Right lobe of liver (tissue), 6 donors: Measurements from ENCODE around the gene LINC00632. TPM values are rescaled to one million over a fixed set of nuclear protein-coding genes. Genes with fewer than 3 reads are reported as not detected.
"Not testable (repeated sequence)": the region's sequence is repeated elsewhere in the genome, so short reads cannot be mapped to it uniquely, and the experiment has no call there.

Source experiments
- ATAC-seq, 4 donors: fragments of 200-7000 bp; cut with Tn5 transposase; one replicate each; pipeline ENCODE4 v1.9.1; 2020; ENCODE audit warnings: mild to moderate bottlenecking in 4 of 4, moderate library complexity in 4 of 4
- DNase-seq, 3 donors: peaks; one replicate each; pipeline ENCODE4 v3.0.0-alpha.2; 2020
- H3K27ac ChIP-seq, 3 donors: fragments of 200-600 bp; one replicate each; pipeline ENCODE4 v1.8.0; 2022
- H3K27me3 ChIP-seq, 2 donors: fragments of 200-600 bp; one replicate each; pipeline ENCODE4 v1.8.0; 2022
- H3K36me3 ChIP-seq, 4 donors: fragments of 200-600 bp; sonication (generic) in 1 of 4; one replicate each; pipeline versions ENCODE4 v1.5.1 to v1.8.0; 2017 to 2022; ENCODE audit warnings: control low read depth in 1 of 4
- H3K4me1 ChIP-seq, 4 donors: fragments of 200-600 bp; sonication (generic) in 1 of 4; one replicate each; pipeline versions ENCODE4 v1.5.1 to v1.8.0; 2017 to 2022; ENCODE audit warnings: control low read depth in 1 of 4
- H3K4me3 ChIP-seq, 3 donors: fragments of 200-600 bp; one replicate each; pipeline ENCODE4 v1.8.0; 2022
- H3K9me3 ChIP-seq, 4 donors: fragments of 200-600 bp; sonication (generic) in 1 of 4; one replicate each; pipeline versions ENCODE4 v1.5.1 to v1.8.0; 2017 to 2022; ENCODE audit warnings: control low read depth in 1 of 4
- POLR2A ChIP-seq: fragments of 450-650 bp; IDR thresholded peaks from one replicate; pipeline ENCODE4 v1.6.1; 2017; ENCODE audit warnings: antibody characterized with exemption, mild to moderate bottlenecking
- WGBS: methylation state at CpG from one replicate; pipeline ENCODE4 v1.1.6; 2018; ENCODE audit warnings: low coverage, low lambda C conversion rate; ENCODE audit not compliant: insufficient coverage; ENCODE audit errors: missing lambda C conversion rate; 5-methylcytosine and 5-hydroxymethylcytosine counted together
- intact Hi-C, 2 donors: fragments of 100-400 bp; cut with DNase I; formaldehyde crosslinking; loops; one replicate each; pipeline versions ENCODE4 v1.11.2 to v1.14.1; 2022
- total RNA-seq, 6 experiments: library from RNA; depleted of rRNA in 2 of 6; stranded (reverse); fragments of >200 nt in 2 of 6; fragmentation: NEBNext Ultra II Directional in 3 of 6; extraction: Animal tissue kit (Norgen Biotek cat#: 25700) in 3 of 6; gene quantifications; one replicate each; pipeline versions ENCODE4 v1.1.0 to v1.2.4, GENCODE V29; 2016 to 2023
- TF ChIP-seq, protein P1 (sequence below), 4 donors: fragments of 200-600 bp in 3 of 4; fragments of 450-650 bp in 1 of 4; IDR thresholded peaks; one replicate each; pipeline versions ENCODE4 v1.5.1 to v1.8.0; 2016 to 2022; ENCODE audit warnings: antibody characterized with exemption in 4 of 4, mild to moderate bottlenecking in 2 of 4
- donor health status: DM: no; HTN: yes; CAD: no.
- donor health status: DM: no; HTN: no; CAD: no.
- donor health status: DM: no; HTN: no; CAD: no.
- donor health status: DM: no; HTN: yes; CAD: no.
- donor health status: DM: no; HTN: yes; CAD: no.

LINC00632 gene
- total RNA-seq, 6 experiments from 2014 or later = 1.5 to 2.6 (median 2.1) TPM

DNA sequence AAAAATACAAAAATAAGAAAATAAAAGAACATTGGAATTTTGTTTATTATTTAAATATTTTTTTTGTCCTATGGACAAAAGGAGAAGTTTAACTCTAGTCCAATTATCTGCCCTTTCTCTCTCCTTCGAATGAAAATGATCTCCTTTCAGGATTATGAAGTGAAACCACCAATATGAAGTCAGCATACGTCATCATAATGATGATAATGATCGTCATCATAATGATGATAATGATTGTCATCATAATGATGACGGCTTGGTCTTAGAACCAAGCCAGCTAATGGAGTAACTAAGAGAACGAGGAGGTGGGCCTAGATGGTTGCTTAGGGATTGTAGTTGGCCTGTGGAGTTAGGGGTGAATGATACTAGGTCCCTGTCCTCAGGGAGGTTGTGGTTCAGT, 21.9 kb upstream of the LINC00632 start:
- ATAC-seq (no peak), DNase-seq (no peak)
- TF ChIP-seq, protein P1, sequence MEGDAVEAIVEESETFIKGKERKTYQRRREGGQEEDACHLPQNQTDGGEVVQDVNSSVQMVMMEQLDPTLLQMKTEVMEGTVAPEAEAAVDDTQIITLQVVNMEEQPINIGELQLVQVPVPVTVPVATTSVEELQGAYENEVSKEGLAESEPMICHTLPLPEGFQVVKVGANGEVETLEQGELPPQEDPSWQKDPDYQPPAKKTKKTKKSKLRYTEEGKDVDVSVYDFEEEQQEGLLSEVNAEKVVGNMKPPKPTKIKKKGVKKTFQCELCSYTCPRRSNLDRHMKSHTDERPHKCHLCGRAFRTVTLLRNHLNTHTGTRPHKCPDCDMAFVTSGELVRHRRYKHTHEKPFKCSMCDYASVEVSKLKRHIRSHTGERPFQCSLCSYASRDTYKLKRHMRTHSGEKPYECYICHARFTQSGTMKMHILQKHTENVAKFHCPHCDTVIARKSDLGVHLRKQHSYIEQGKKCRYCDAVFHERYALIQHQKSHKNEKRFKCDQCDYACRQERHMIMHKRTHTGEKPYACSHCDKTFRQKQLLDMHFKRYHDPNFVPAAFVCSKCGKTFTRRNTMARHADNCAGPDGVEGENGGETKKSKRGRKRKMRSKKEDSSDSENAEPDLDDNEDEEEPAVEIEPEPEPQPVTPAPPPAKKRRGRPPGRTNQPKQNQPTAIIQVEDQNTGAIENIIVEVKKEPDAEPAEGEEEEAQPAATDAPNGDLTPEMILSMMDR (IDR thresholded peaks at IDR 0.05) = no peak
- no peak for TF ChIP-seq POLR2A
- Histone ChIP-seq H3K9me3 (no peaks in the 10 kb centered on the region), H3K27me3 (no peaks in the 10 kb centered on the region), H3K4me3 (no peak overlapping the region), H3K4me1 (no peaks in the 10 kb centered on the region), H3K27ac (no peak overlapping the region), H3K36me3 (no peaks in the 10 kb centered on the region)
- intact Hi-C loops = no loop called here
- 56% methylated on average over 5 of the region's 5 CpGs for WGBS

DNA sequence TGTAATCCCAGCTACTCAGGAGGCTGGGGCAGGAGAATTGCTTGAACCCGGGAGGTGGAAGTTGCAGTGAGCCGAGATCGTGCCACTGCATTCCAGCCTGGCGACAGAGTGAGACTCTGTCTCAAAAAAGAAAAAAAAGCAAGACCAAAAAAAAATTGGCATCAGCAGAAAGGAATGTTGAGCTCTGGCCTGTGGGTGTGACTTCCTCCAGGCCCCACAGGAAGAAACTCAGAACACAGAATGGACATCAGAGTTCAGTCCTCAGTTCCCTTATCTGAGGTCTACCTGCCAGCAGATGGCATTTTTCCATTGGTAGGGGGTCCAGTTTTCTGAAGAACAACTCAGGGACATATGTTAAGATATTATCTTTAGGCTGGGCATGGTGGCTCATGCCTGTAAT, 18.0 kb upstream of the LINC00632 start:
- not testable (repeated sequence) for ATAC-seq
- 65% methylated on average over 4 of the region's 4 CpGs for WGBS

DNA sequence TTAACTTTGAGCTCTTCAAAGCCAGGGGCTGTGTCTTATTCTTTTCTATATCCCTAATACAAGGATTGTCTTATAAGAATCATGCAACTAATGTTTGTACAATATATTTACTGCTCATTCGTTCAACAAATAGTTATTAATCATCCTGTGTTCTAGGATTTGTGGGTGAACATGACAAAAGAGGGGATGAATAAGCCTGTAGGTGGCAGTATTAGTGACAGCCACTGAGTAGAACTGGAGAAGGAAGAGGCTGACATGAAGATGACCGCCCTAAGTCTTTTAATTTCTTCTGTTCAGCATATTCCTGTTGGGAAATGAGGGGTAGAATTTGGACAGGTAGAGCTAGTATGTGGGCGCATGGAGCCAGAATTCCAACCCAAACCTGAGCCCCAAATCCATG, 11.9 kb upstream of the LINC00632 start:
- Histone ChIP-seq H3K36me3 (no peaks in the 10 kb centered on the region), H3K27ac (no peak overlapping the region), H3K9me3 (no peaks in the 10 kb centered on the region), H3K4me1 (no peaks in the 10 kb centered on the region), H3K27me3 (no peaks in the 10 kb centered on the region), H3K4me3 (no peak overlapping the region)
- TF ChIP-seq, protein P1 (IDR thresholded peaks at IDR 0.05) = peak in 3 of 4 donors; percentile 22 to 39 (median 35)
- no peak for TF ChIP-seq POLR2A
- no peak for DNase-seq
- WGBS = 42% methylated on average over 3 of the region's 3 CpGs
- intact Hi-C loops = no loop called here
- no peak for ATAC-seq

More for the DNA sequence above, 18.0 kb upstream of the LINC00632 start:
- H3K27ac ChIP-seq, H3K27me3 ChIP-seq, H3K4me3 ChIP-seq, H3K4me1 ChIP-seq, H3K9me3 ChIP-seq, H3K36me3 ChIP-seq, DNase-seq, intact Hi-C loops: not testable (repeated sequence)

DNA sequence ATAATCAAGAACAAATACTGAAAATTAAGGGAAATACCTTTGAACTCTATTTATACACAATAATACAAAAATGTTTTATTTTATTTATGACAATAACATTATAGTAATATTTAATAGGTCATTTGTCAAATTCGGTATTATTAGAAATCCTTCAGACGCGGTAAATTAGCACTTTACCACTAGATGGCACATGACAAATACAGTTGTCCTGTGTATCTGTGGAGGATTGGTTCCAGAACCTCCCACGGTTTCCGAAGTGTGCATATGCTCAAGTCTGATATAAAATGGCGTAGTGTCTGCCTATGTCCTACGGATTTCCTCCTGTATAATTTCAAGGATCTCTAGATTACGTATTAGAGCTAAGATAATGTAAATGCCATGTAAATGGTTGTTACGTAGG, 8.1 kb upstream of the LINC00632 start:
- DNase-seq (no peak), ATAC-seq (peak; percentile 59 to 81 (median 76))
- Histone ChIP-seq H3K27me3 (no peaks in the 10 kb centered on the region), H3K27ac (no peak overlapping the region), H3K36me3 (no peaks in the 10 kb centered on the region), H3K4me1 (no peaks in the 10 kb centered on the region), H3K4me3 (no peak overlapping the region), H3K9me3 (no peaks in the 10 kb centered on the region)
- intact Hi-C loops = no loop called here
- TF ChIP-seq, protein P1 (IDR thresholded peaks at IDR 0.05) = peak; percentile 36 to 61 (median 58)
- TF ChIP-seq POLR2A = no peak
- WGBS = 13% methylated on average over 9 of the region's 9 CpGs

DNA sequence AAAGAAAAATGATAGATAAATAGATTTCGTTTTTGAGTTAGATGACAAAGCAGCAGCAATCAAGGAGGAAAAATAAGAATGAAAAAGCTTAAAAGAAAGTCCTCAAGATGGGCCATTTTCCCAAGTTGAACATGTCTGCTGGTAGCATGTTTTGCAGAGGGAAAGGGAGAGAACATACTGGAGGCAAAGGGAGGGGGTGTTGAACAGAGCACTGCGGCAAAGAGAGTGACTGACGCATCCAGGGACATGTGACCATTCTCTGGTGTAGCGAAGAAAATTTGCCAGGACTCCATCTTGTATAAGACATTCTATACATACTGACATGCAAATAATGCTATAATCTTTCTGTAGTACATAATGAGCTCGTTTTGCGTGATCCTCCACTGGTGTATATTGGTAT, 1.2 kb downstream of the LINC00632 start:
- TF ChIP-seq, protein P1 (IDR thresholded peaks at IDR 0.05) = no peak
- TF ChIP-seq POLR2A = no peak
- DNase-seq = no peak
- Histone ChIP-seq H3K27ac (no peak overlapping the region), H3K4me3 (no peak overlapping the region), H3K36me3 (no peaks in the 10 kb centered on the region), H3K9me3 (no peaks in the 10 kb centered on the region), H3K4me1 (no peaks in the 10 kb centered on the region), H3K27me3 (peaks cover 0 to 14% of the 10 kb centered on the region in 2 donors)
- ATAC-seq = no peak
- intact Hi-C loops = no loop called here
- WGBS = 42% methylated on average over 6 of the region's 6 CpGs
